ENCODE measurements around the gene RPS5.

The RPS5 gene

DNA sequence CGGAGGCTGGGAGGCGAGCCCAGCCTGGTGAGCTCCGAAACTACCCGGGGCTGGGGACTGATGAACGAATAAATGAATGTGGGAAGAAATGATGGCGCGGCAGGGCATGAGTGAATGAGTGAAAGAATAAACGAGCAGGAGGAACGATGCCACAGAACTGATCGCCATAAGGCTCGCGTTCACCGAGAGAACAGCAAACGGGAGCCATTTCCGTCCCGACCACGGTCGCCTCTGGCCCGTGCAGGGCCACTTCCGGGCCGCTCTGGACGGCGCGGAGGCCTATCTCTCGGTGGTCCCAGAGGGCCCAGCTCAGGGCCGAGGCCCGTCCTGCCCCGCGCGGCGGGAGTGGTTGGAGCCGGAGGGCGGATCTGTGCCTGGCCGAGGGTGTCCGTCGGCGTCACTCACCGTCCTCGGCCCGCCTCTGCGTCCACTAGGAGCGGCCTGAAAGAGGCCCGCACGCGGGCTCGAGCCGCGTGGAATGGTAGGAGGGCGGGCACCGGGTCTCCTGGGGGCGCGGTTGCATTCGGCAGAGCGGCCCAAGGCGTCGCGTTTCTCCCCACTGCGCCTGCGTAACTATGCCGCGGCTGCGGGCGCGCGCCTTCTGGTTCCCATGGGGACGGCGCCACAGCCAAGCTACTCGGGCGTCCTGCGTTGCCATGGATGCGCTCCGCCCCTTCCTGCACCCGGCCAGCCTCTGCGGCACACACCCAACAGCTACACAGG lies 24.6 kb upstream of the RPS5 start, which contains the start of gene ZNF497:
Gene ZNF497, minus strand, starts transcription at position 480 of the 723 bp plus-strand sequence. CDS start 5,116 bp downstream, outside the sequence.
- Histone ChIP-seq H3K79me2 (ENCODE audit: insufficient read depth, low read length) (peaks cover 14% of the 10 kb centered on the region), H3K4me1 (ENCODE audit: insufficient read depth, low read length) (peaks cover 18% of the 10 kb centered on the region), H3K4me3 (ENCODE audit: low read depth in 1 of 2, low read length in 2 of 2) (peak within 1 kb of the TSS; percentile 99), H2AFZ (ENCODE audit: low read depth, low read length) (peak within 1 kb of the TSS; percentile 98), H3K27me3 (ENCODE audit: insufficient read depth, low read length, poor library complexity) (no peaks in the 10 kb centered on the region), H3K4me2 (ENCODE audit: insufficient read depth, low read length) (peak within 1 kb of the TSS; percentile 99), H4K20me1 (ENCODE audit: insufficient read depth, low read length) (no peaks in the 10 kb centered on the region), H3K9ac (ENCODE audit: low read depth, low read length) (peak within 1 kb of the TSS; percentile 97), H3K36me3 (ENCODE audit: insufficient read depth, low read length) (peaks cover 7% of the 10 kb centered on the region; the same call in 1 of the 2 replicates), H3K9me3 (ENCODE audit: insufficient read depth, low read length, severe bottlenecking) (no peaks in the 10 kb centered on the region), H3K27ac (ENCODE audit: low read length) (peak within 1 kb of the TSS; percentile 85)
- no peak for TF ChIP-seq EZH2 (IDR thresholded peaks at IDR 0.05; ENCODE audit: borderline replicate concordance, low read depth, low read length, severe bottlenecking)
- TF ChIP-seq, protein P1, sequence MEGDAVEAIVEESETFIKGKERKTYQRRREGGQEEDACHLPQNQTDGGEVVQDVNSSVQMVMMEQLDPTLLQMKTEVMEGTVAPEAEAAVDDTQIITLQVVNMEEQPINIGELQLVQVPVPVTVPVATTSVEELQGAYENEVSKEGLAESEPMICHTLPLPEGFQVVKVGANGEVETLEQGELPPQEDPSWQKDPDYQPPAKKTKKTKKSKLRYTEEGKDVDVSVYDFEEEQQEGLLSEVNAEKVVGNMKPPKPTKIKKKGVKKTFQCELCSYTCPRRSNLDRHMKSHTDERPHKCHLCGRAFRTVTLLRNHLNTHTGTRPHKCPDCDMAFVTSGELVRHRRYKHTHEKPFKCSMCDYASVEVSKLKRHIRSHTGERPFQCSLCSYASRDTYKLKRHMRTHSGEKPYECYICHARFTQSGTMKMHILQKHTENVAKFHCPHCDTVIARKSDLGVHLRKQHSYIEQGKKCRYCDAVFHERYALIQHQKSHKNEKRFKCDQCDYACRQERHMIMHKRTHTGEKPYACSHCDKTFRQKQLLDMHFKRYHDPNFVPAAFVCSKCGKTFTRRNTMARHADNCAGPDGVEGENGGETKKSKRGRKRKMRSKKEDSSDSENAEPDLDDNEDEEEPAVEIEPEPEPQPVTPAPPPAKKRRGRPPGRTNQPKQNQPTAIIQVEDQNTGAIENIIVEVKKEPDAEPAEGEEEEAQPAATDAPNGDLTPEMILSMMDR (IDR thresholded peaks at IDR 0.05; ENCODE audit: borderline replicate concordance, extremely low read depth, low read length, poor library complexity, severe bottlenecking) = peak; percentile 32
- DNase-seq (peak; percentile 98), ATAC-seq (ENCODE audit: insufficient read depth, low read depth) (peak; percentile 90)

DNA sequence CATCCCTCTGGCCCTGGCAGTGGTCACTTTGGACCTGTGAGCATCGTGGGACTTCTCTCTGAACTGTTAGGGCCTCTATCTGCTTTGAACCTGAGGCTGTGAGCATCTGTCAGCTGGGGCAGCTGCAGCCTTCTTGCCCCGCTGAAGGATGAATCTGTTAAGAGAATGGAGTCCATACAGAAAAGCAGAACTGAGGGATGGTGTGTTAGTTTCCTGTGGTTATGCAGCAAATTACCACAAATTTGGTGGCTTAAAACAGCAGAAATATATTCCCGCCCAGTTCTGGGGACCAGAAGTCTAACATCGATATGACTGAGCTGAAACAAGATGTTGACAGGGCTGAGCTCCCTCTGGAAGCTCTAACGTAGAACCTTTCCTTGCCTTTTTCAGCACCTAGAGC lies 22.9 kb upstream of the RPS5 start:
- H3K9me3 ChIP-seq (ENCODE audit: insufficient read depth, low read length, severe bottlenecking) = no peaks in the 10 kb centered on the region
- peaks cover 14% of the 10 kb centered on the region for H3K79me2 ChIP-seq (ENCODE audit: insufficient read depth, low read length)
- DNase-seq (no peak), ATAC-seq (ENCODE audit: insufficient read depth, low read depth) (no peak)
- no peak overlapping the region for H3K4me3 ChIP-seq (ENCODE audit: low read depth in 1 of 2, low read length in 2 of 2)
- no peak overlapping the region for H3K4me2 ChIP-seq (ENCODE audit: insufficient read depth, low read length)
- peaks cover 18% of the 10 kb centered on the region for H3K4me1 ChIP-seq (ENCODE audit: insufficient read depth, low read length)
- H3K9ac ChIP-seq (ENCODE audit: low read depth, low read length) = no peak overlapping the region
- TF ChIP-seq, protein P1 (IDR thresholded peaks at IDR 0.05; ENCODE audit: borderline replicate concordance, extremely low read depth, low read length, poor library complexity, severe bottlenecking) = no peak
- no peak for TF ChIP-seq EZH2 (IDR thresholded peaks at IDR 0.05; ENCODE audit: borderline replicate concordance, low read depth, low read length, severe bottlenecking)
- H3K27ac ChIP-seq (ENCODE audit: low read length) = no peak overlapping the region
- H3K36me3 ChIP-seq (ENCODE audit: insufficient read depth, low read length) = peaks cover 12% of the 10 kb centered on the region
- no peaks in the 10 kb centered on the region for H4K20me1 ChIP-seq (ENCODE audit: insufficient read depth, low read length)
- no peak overlapping the region for H2AFZ ChIP-seq (ENCODE audit: low read depth, low read length)
- H3K27me3 ChIP-seq (ENCODE audit: insufficient read depth, low read length, poor library complexity) = no peaks in the 10 kb centered on the region

DNA sequence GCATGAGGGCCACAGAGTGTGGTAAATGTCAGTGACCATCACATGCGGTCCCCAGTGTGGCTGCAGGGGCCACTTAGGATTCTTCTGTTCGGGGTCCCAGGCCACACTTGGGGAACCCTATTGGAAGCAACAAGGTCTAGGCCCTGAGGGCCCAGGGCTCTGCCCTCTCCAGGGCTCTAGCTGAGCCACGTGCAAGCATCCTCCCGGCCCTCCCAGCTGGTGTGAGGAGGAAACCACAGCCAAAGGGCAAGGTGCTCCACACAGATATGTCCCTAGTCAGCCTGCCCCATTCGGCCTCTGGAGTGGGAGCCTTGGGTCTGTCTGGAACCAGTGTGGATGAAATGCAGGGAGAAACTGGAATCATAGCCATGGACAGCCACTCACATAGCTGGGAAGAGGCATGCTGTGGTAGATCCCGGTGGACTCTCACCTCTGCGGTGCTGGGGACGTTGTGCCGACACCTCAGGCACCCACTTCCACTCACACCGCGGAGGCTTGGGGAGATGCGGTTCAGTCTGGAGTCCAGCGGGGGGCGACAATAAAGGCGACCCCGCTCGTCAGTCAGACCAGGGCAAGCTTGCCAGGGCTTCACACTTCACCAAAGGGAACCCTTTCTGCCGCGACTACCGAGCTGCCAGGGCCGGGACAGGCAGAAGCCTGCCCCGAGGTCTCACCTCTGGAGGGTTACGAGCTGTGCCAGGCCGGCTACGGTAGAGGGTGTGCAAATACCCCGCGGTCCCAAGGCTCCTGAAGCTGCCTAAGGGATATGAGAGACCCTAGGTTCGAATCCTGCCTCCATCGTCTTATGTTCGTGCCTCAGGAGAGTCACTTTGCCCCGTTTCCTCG lies 20.3 kb upstream of the RPS5 start:
- ATAC-seq (ENCODE audit: insufficient read depth, low read depth) (no peak), DNase-seq (no peak)
- Histone ChIP-seq H3K4me2 (ENCODE audit: insufficient read depth, low read length) (no peak overlapping the region), H3K27me3 (ENCODE audit: insufficient read depth, low read length, poor library complexity) (no peaks in the 10 kb centered on the region), H3K9me3 (ENCODE audit: insufficient read depth, low read length, severe bottlenecking) (no peaks in the 10 kb centered on the region), H3K27ac (ENCODE audit: low read length) (no peak overlapping the region), H3K9ac (ENCODE audit: low read depth, low read length) (no peak overlapping the region), H4K20me1 (ENCODE audit: insufficient read depth, low read length) (no peaks in the 10 kb centered on the region), H3K4me1 (ENCODE audit: insufficient read depth, low read length) (peaks cover 9% of the 10 kb centered on the region), H3K79me2 (ENCODE audit: insufficient read depth, low read length) (peaks cover 6% of the 10 kb centered on the region), H2AFZ (ENCODE audit: low read depth, low read length) (no peak overlapping the region), H3K36me3 (ENCODE audit: insufficient read depth, low read length) (peaks cover 12% of the 10 kb centered on the region), H3K4me3 (ENCODE audit: low read depth in 1 of 2, low read length in 2 of 2) (no peak overlapping the region)
- no peak for TF ChIP-seq EZH2 (IDR thresholded peaks at IDR 0.05; ENCODE audit: borderline replicate concordance, low read depth, low read length, severe bottlenecking)
- TF ChIP-seq, protein P1 (IDR thresholded peaks at IDR 0.05; ENCODE audit: borderline replicate concordance, extremely low read depth, low read length, poor library complexity, severe bottlenecking) = peak; percentile 29
